Muscle layer of duodenum (tissue), 2 donors: ENCODE data around the gene ERBB4.
"Not testable (repeated sequence)": the region's sequence is repeated elsewhere in the genome, so short reads cannot be mapped to it uniquely, and the experiment has no call there.

Source experiments
- H3K27ac ChIP-seq: one replicate; pipeline ENCODE4 v1.7.0; 2013; ENCODE audit warnings: mild to moderate bottlenecking, low read length
- H3K27me3 ChIP-seq: one replicate; pipeline ENCODE4 v1.7.0; 2013; ENCODE audit warnings: low read depth, mild to moderate bottlenecking, control low read depth, low read length
- H3K36me3 ChIP-seq, 2 donors: one replicate each; pipeline ENCODE4 v1.7.0; 2013; ENCODE audit warnings: low read length in 2 of 2, control low read depth in 1 of 2, mild to moderate bottlenecking in 1 of 2; ENCODE audit not compliant: insufficient read depth in 2 of 2, control insufficient read depth in 1 of 2
- H3K4me1 ChIP-seq, 2 donors: one replicate each; pipeline ENCODE4 v1.7.0; 2013; ENCODE audit warnings: low read length in 2 of 2, mild to moderate bottlenecking in 2 of 2, control low read depth in 1 of 2, moderate library complexity in 1 of 2; ENCODE audit not compliant: insufficient read depth in 2 of 2, control insufficient read depth in 1 of 2
- H3K4me3 ChIP-seq, 2 donors: one replicate each; pipeline ENCODE4 v1.7.0; 2013; ENCODE audit warnings: low read length in 2 of 2, low read depth in 1 of 2, mild to moderate bottlenecking in 1 of 2
- H3K9me3 ChIP-seq, 2 donors: one replicate each; pipeline ENCODE4 v1.7.0; 2013; ENCODE audit warnings: low read length in 2 of 2, control low read depth in 1 of 2, mild to moderate bottlenecking in 1 of 2; ENCODE audit not compliant: control insufficient read depth in 1 of 2
- donor health status: healthy.

Gene ERBB4

GRCh38 chr2:212022966-212023365, 515.6 kb downstream of the ERBB4 start:
- Histone ChIP-seq H3K27ac (no peak overlapping the region), H3K4me3 (no peak overlapping the region), H3K4me1 (no peaks in the 10 kb centered on the region), H3K36me3 (no peaks in the 10 kb centered on the region), H3K9me3 (no peaks in the 10 kb centered on the region), H3K27me3 (no peaks in the 10 kb centered on the region)

- no peaks in the 10 kb centered on the region for H3K9me3 ChIP-seq
- no peaks in the 10 kb centered on the region for H3K4me1 ChIP-seq
- H3K27me3 ChIP-seq = no peaks in the 10 kb centered on the region
- no peak overlapping the region for H3K4me3 ChIP-seq
- no peak overlapping the region for H3K27ac ChIP-seq
- H3K36me3 ChIP-seq = no peaks in the 10 kb centered on the region
Measured at GRCh38 chr2:212021947-212022346, 516.7 kb downstream of the ERBB4 start.

DNA sequence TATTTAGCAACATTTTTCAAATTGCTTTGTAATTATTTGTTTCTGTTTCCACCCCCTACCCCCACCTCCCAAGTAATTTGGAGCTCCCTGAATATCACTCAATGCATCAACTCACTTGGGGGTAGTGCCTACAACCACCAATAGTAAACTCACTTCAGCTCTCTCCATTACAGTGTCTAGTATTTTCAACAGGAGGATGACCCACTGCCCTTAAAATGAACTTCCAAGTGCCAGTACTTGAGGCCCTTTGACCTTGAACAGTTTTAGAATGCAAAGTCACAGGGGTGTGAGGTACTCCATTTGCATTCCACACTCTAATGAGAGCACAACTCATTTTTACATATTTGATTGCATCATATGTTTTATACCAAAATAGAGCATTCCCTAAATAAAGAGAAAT, 523.0 kb downstream of the ERBB4 start:
- no peak overlapping the region for H3K4me3 ChIP-seq
- H3K4me1 ChIP-seq = no peaks in the 10 kb centered on the region
- H3K27me3 ChIP-seq = no peaks in the 10 kb centered on the region
- no peaks in the 10 kb centered on the region for H3K36me3 ChIP-seq
- no peaks in the 10 kb centered on the region for H3K9me3 ChIP-seq
- H3K27ac ChIP-seq = no peak overlapping the region

DNA sequence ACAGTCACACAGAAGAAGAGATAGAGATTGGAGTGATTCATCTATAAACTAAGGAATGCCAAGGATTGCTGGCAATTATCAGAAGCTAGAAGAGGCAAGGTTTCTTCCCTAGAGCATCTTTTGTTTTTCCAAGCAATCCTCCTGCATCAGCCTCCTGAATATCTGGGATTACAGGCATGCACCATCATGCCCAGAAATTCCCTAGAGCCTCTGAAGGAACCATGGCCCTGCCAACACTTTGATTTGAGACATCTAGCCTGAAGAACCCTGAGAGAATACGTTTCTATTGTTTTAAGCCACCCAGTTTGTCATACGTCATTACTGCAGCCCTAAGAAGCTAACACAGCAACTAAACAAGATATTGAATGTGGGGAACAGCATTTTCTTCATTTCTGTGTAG, 525.0 kb downstream of the ERBB4 start:
- Histone ChIP-seq H3K9me3 (no peaks in the 10 kb centered on the region), H3K36me3 (no peaks in the 10 kb centered on the region), H3K27me3 (no peaks in the 10 kb centered on the region), H3K4me3 (no peak overlapping the region), H3K4me1 (no peaks in the 10 kb centered on the region), H3K27ac (no peak overlapping the region)

- not testable (repeated sequence) for H3K4me3 ChIP-seq, H3K36me3 ChIP-seq, H3K27ac ChIP-seq, H3K9me3 ChIP-seq, H3K4me1 ChIP-seq, H3K27me3 ChIP-seq
Measured at GRCh38 chr2:212010305-212010704, 528.3 kb downstream of the ERBB4 start.

DNA sequence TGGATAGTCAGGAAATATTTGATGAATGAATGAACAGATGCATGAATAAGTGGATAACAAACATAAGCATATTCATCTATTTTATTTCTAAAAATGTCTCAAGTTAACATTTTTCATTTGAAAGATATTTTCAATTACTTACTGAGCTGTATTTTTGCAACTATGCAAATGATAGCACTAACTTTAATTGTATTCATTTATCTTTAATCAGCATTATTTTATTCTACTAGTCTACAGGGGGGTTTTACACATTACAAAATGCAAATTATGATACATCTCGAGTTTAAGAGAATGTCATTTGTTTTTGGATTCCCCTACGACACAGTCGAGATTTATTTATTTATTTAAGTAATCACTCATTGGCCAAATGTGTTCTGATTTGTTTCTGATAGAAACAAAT, 530.6 kb downstream of the ERBB4 start:
- Histone ChIP-seq H3K4me3 (no peak overlapping the region), H3K36me3 (no peaks in the 10 kb centered on the region), H3K9me3 (no peaks in the 10 kb centered on the region), H3K27me3 (no peaks in the 10 kb centered on the region), H3K27ac (no peak overlapping the region), H3K4me1 (no peaks in the 10 kb centered on the region)

- Histone ChIP-seq H3K9me3 (no peaks in the 10 kb centered on the region), H3K27ac (no peak overlapping the region), H3K36me3 (no peaks in the 10 kb centered on the region), H3K4me3 (no peak overlapping the region), H3K4me1 (no peaks in the 10 kb centered on the region), H3K27me3 (no peaks in the 10 kb centered on the region)
Measured at GRCh38 chr2:212005085-212005671, 533.4 kb downstream of the ERBB4 start.

DNA sequence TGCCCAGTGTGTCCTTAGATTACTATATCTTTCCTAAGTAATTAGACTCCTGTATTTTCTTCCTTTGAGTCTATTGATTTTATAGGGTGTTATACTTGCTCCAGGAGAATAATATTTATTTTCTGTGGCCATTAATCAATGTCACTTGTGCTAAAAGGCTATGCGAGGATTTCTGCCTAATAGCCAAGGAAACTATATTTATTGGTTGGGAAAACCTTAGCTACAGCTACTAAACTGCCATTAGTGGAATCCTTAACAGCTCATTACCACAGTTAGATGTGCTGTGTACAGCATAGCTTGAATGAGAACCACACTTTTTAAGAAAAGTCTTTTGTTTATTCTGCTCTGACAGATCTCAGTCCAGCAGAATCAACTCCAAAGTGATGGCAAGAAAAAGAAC, 537.3 kb downstream of the ERBB4 start:
- no peaks in the 10 kb centered on the region for H3K27me3 ChIP-seq
- no peaks in the 10 kb centered on the region for H3K9me3 ChIP-seq

DNA sequence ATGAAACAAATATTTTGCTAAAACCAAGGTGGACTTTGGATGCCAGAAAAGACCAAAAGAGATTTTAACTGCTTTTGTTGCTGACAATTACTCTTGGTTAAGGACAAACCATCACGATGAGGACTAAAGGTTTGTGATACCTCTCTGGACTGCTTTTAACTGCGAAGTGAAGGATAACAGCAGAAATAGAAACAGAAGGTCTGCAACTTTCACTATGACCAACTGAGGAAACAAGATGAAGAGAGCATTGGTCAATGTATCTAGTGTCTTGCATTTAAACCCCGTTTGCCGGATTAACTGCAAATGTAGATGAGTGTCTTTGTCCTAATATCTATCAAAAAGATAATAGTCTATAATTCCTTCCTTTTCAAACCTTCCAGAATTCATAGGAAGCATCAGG, 541.7 kb downstream of the ERBB4 start:
- Histone ChIP-seq H3K27ac (no peak overlapping the region), H3K9me3 (no peaks in the 10 kb centered on the region), H3K4me3 (no peak overlapping the region), H3K4me1 (no peaks in the 10 kb centered on the region), H3K36me3 (no peaks in the 10 kb centered on the region), H3K27me3 (no peaks in the 10 kb centered on the region)

More for the DNA sequence above, 537.3 kb downstream of the ERBB4 start:
- no peak overlapping the region for H3K4me3 ChIP-seq
- no peaks in the 10 kb centered on the region for H3K36me3 ChIP-seq
- no peaks in the 10 kb centered on the region for H3K4me1 ChIP-seq
- no peak overlapping the region for H3K27ac ChIP-seq

- Histone ChIP-seq H3K4me1 (no peaks in the 10 kb centered on the region), H3K27ac (no peak overlapping the region), H3K36me3 (no peaks in the 10 kb centered on the region), H3K4me3 (no peak overlapping the region), H3K9me3 (no peaks in the 10 kb centered on the region), H3K27me3 (no peaks in the 10 kb centered on the region)
Measured at GRCh38 chr2:211994806-211995205, 543.8 kb downstream of the ERBB4 start.

DNA sequence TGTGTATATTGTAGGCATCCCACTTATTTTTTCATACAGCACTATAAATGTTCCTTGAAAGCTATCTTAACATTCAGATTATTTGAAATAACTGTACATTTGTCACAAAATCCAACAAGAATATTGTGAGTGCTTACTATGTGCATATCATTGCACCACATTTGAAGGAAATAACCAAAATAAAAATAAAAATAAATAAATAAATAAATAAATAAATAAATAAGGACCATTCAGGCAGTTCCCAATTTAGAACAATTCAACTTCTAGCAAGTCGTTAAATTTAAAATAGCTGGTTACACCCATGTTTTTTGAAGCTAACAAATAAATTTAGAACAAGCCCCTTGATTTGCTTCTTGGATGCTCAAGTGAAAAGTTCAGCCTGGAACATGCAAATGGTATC, 548.3 kb downstream of the ERBB4 start:
- Histone ChIP-seq H3K4me3 (no peak overlapping the region), H3K27me3 (no peaks in the 10 kb centered on the region), H3K27ac (no peak overlapping the region), H3K9me3 (no peaks in the 10 kb centered on the region), H3K36me3 (no peaks in the 10 kb centered on the region), H3K4me1 (no peaks in the 10 kb centered on the region)

GRCh38 chr2:211986313-211986712, 552.3 kb downstream of the ERBB4 start:
- Histone ChIP-seq H3K27ac (no peak overlapping the region), H3K4me1 (no peaks in the 10 kb centered on the region), H3K27me3 (no peaks in the 10 kb centered on the region), H3K4me3 (no peak overlapping the region), H3K36me3 (no peaks in the 10 kb centered on the region), H3K9me3 (no peaks in the 10 kb centered on the region)
